ENCODE data around the gene CD83.

Gene CD83

GRCh38 chr6:14092316-14092715, 25.3 kb upstream of the CD83 start:
- DNase-seq (ENCODE audit: low read depth), result no peak

- DNase-seq (ENCODE audit: low read depth), result no peak
These were observed 24.5 kb upstream of the CD83 start for GRCh38 chr6:14092838-14093789.

- DNase-seq (ENCODE audit: low read depth), result no peak
These were observed 22.9 kb upstream of the CD83 start for GRCh38 chr6:14094721-14095120.

- no peak for DNase-seq (ENCODE audit: low read depth)
These were observed 22.1 kb upstream of the CD83 start for GRCh38 chr6:14095437-14095836.

- DNase-seq (ENCODE audit: low read depth), result no peak
These were observed 17.4 kb upstream of the CD83 start for GRCh38 chr6:14100138-14100537.

GRCh38 chr6:14100966-14101365, 16.6 kb upstream of the CD83 start:
- no peak for DNase-seq (ENCODE audit: low read depth)

GRCh38 chr6:14102383-14102782, 15.2 kb upstream of the CD83 start:
- no peak for DNase-seq (ENCODE audit: low read depth)

GRCh38 chr6:14105547-14105946, 12.0 kb upstream of the CD83 start:
- no peak for DNase-seq (ENCODE audit: low read depth)

GRCh38 chr6:14107000-14107399, 10.6 kb upstream of the CD83 start:
- DNase-seq (ENCODE audit: low read depth), result no peak

- DNase-seq (ENCODE audit: low read depth), result no peak
These were observed 9.7 kb upstream of the CD83 start for GRCh38 chr6:14107711-14108494.

GRCh38 chr6:14108571-14109410, 8.8 kb upstream of the CD83 start:
- DNase-seq (ENCODE audit: low read depth), result no peak

- DNase-seq (ENCODE audit: low read depth), result no peak
These were observed 8.2 kb upstream of the CD83 start for GRCh38 chr6:14109411-14109826.

- no peak for DNase-seq (ENCODE audit: low read depth)
These were observed 7.4 kb upstream of the CD83 start for GRCh38 chr6:14110001-14110818.

GRCh38 chr6:14113976-14114375, 3.6 kb upstream of the CD83 start:
- DNase-seq (ENCODE audit: low read depth), result no peak

- DNase-seq (ENCODE audit: low read depth), result no peak
These were observed 493 bp downstream of the CD83 start for GRCh38 chr6:14118091-14118439.

- no peak for DNase-seq (ENCODE audit: low read depth)
These were observed 874 bp downstream of the CD83 start for GRCh38 chr6:14118446-14118845.

GRCh38 chr6:14119784-14120183, 2.2 kb downstream of the CD83 start:
- DNase-seq (ENCODE audit: low read depth), result no peak

- no peak for DNase-seq (ENCODE audit: low read depth)
These were observed 3.0 kb downstream of the CD83 start for GRCh38 chr6:14120546-14120945.

GRCh38 chr6:14121936-14122344, 4.4 kb downstream of the CD83 start:
- no peak for DNase-seq (ENCODE audit: low read depth)

GRCh38 chr6:14123386-14124111, 6.0 kb downstream of the CD83 start:
- no peak for DNase-seq (ENCODE audit: low read depth)

- no peak for DNase-seq (ENCODE audit: low read depth)
These were observed 7.8 kb downstream of the CD83 start for GRCh38 chr6:14125346-14125745.

Data from stimulated activated CD8-positive, alpha-beta memory T cell treated with anti-CD3 and anti-CD28 coated beads, Interleukin-15, amount 100 ng/mL, for 1 hour (primary cell).